Smooth muscle cell (in vitro differentiated cells): ENCODE measurements around the gene DDIT4. TPM values are rescaled to one million over a fixed set of nuclear protein-coding genes. Genes with fewer than 3 reads are reported as not detected.

Experiments used
- DNase-seq: peaks from one replicate; lab custom pipeline; 2025; ENCODE audit not compliant: unreplicated experiment; lab: John Stamatoyannopoulos, UW
- H2AFZ ChIP-seq: fragments of 200-600 bp; sonication (generic); 2 replicates; pipeline ENCODE4 v1.6.0; 2016; ENCODE audit warnings: antibody characterized with exemption, low read depth, mild to moderate bottlenecking
- H3F3A ChIP-seq: fragments of 200-600 bp; sonication (generic); 2 replicates; pipeline ENCODE4 v1.6.0; 2017; ENCODE audit warnings: antibody characterized with exemption, low read depth
- H3K27ac ChIP-seq: fragments of 200-600 bp; sonication (generic); 2 replicates; pipeline ENCODE4 v1.5.1; 2016; ENCODE audit warnings: low read depth, mild to moderate bottlenecking
- H3K27me3 ChIP-seq: fragments of 200-600 bp; sonication (generic); 2 replicates; pipeline ENCODE4 v1.6.1; 2016; ENCODE audit warnings: low read depth, mild to moderate bottlenecking
- H3K36me3 ChIP-seq: fragments of 200-600 bp; sonication (generic); 2 replicates; pipeline ENCODE4 v1.5.1; 2016; ENCODE audit warnings: low read depth
- H3K4me1 ChIP-seq: fragments of 200-600 bp; sonication (generic); 2 replicates; pipeline ENCODE4 v1.5.1; 2016; ENCODE audit warnings: low read depth
- H3K4me2 ChIP-seq: fragments of 200-600 bp; sonication (generic); 2 replicates; pipeline ENCODE4 v1.6.0; 2016; ENCODE audit warnings: mild to moderate bottlenecking
- H3K4me3 ChIP-seq: fragments of 200-600 bp; sonication (generic); 2 replicates; pipeline ENCODE4 v1.5.1; 2016; ENCODE audit warnings: mild to moderate bottlenecking
- H3K79me2 ChIP-seq: fragments of 200-600 bp; sonication (generic); 2 replicates; pipeline ENCODE4 v1.6.0; 2016; ENCODE audit warnings: low read depth, mild to moderate bottlenecking
- H3K9ac ChIP-seq: fragments of 200-600 bp; sonication (generic); 2 replicates; pipeline ENCODE4 v1.6.0; 2016; ENCODE audit warnings: low read depth
- H3K9me3 ChIP-seq: fragments of 200-600 bp; sonication (generic); replicated peaks from 2 replicates; pipeline ENCODE4 v1.5.1; 2016; ENCODE audit warnings: low read depth
- H4K20me1 ChIP-seq: fragments of 200-600 bp; sonication (generic); 2 replicates; pipeline ENCODE4 v1.6.0; 2016; ENCODE audit warnings: low read depth
- WGBS: methylation state at CpG from one replicate; pipeline ENCODE4 v1.1.7; 2016; ENCODE audit warnings: low lambda C conversion rate; 5-methylcytosine and 5-hydroxymethylcytosine counted together
- polyA plus RNA-seq: library from polyadenylated mRNA; unstranded; fragments of >200 nt; fragmentation: Nextera tagmentation; extraction: Ambion mirVana; gene quantifications from 2 replicates; pipeline ENCODE4 v1.2.1, GENCODE V29; 2016
- total RNA-seq: library from RNA; depleted of rRNA; stranded (reverse); fragments of >200 nt; gene quantifications from 2 replicates; pipeline ENCODE4 v1.2.3, GENCODE V29; 2014
- TF ChIP-seq, protein P1 (sequence below): fragments of 200-600 bp; sonication (generic); IDR thresholded peaks from 2 replicates; pipeline ENCODE4 v1.5.1; 2017; ENCODE audit warnings: borderline replicate concordance, mild to moderate bottlenecking, antibody characterized with exemption; ENCODE audit not compliant: insufficient read depth, poor library complexity, severe bottlenecking

The DDIT4 gene
- total and polyA plus RNA-seq, 2 experiments from 2014 or later = 198 to 248 TPM

DNA sequence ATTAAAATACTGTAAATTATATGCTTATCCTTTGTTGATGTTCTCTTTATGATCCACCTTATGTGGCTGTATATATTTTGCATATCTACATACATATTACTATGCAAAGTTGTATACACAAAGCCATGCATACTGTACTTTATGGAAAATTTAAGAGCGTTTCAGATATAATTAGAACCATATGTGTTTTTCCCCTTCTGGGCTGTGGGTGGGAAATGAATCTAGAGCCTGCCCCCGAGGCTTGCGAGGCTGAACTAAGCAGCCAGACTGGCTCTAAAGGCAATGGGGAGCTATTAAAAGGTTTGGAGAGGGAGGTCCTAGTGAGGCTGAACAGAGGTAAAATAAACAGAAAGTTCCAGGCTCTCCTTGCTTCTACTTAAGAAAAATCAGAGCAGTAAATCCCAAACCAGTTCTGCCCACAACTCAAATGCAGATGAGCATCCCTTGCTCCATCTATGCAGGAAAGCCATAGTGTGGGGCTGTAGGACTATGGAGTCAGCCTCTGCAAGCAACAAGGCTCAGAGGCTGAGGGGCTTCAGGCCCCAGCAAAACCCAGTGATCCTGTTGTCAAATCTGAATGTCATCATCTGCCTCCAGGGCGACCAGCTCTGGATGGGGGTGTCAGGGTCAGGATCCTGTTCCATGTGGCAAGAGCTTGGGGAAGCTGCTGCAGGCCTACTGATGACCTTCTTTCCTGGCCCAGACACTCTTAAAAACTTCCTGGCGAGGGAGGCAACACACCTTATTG is 14.1 kb upstream of the DDIT4 start:
- TF ChIP-seq, protein P1, sequence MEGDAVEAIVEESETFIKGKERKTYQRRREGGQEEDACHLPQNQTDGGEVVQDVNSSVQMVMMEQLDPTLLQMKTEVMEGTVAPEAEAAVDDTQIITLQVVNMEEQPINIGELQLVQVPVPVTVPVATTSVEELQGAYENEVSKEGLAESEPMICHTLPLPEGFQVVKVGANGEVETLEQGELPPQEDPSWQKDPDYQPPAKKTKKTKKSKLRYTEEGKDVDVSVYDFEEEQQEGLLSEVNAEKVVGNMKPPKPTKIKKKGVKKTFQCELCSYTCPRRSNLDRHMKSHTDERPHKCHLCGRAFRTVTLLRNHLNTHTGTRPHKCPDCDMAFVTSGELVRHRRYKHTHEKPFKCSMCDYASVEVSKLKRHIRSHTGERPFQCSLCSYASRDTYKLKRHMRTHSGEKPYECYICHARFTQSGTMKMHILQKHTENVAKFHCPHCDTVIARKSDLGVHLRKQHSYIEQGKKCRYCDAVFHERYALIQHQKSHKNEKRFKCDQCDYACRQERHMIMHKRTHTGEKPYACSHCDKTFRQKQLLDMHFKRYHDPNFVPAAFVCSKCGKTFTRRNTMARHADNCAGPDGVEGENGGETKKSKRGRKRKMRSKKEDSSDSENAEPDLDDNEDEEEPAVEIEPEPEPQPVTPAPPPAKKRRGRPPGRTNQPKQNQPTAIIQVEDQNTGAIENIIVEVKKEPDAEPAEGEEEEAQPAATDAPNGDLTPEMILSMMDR = no peak
- Histone ChIP-seq H3K4me1 (peaks cover 49% of the 10 kb centered on the region), H3K9me3 (no peaks in the 10 kb centered on the region), H3K9ac (peak overlapping the region; percentile 28), H4K20me1 (no peaks in the 10 kb centered on the region), H3K4me3 (no peak overlapping the region), H3F3A (peaks cover 15% of the 10 kb centered on the region), H3K27me3 (no peaks in the 10 kb centered on the region), H3K27ac (peak overlapping the region; percentile 93), H3K4me2 (peak overlapping the region; percentile 80), H2AFZ (no peak overlapping the region), H3K36me3 (no peaks in the 10 kb centered on the region), H3K79me2 (no peaks in the 10 kb centered on the region)
- no peak for DNase-seq
- 9% methylated on average over 5 of the region's 5 CpGs for WGBS

DNA sequence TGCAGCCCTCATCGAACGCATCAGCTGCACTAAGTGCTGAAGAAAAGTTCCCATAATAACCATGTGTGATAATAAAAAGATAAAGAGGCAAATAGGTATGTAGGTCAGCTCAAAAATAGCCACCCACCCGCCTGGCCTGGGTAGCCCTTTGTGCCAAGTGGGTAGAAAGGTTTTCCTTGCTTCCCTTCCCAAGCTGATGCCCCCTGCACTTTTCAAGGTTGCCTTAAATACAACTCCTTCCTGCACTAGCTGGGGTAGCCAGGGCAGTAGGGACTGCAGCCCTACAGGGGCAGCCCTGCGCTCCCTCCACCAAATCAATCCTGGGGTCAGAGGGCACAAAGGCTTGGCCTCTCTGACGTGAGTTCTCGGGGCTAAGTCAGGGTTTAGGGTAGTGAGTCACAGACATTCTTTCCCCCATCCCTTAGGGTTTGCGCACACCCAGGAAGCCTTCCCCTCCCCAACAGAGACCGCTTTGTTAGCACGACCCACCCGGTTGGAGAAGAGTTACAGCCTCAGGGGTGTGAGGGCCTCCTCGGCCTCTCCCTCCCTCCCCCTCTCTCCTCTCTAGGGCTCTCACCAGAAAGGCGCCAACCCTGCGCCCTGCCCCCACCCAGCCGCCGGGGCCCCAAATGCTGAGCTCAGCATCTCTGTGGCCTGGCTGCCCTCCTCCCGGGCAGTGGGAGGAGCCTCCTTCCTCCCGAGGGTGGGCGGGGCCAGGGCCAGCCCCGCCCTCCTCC is 13.3 kb upstream of the DDIT4 start:
- no peaks in the 10 kb centered on the region for H4K20me1 ChIP-seq
- H3K36me3 ChIP-seq = no peaks in the 10 kb centered on the region
- 6% methylated on average over 11 of the region's 19 CpGs for WGBS
- peak overlapping the region; percentile 37 for H3K4me3 ChIP-seq
- H3K4me1 ChIP-seq = peaks cover 49% of the 10 kb centered on the region
- H3F3A ChIP-seq = peaks cover 16% of the 10 kb centered on the region
- H3K79me2 ChIP-seq = no peaks in the 10 kb centered on the region
- peak overlapping the region; percentile 80 for H3K4me2 ChIP-seq
- DNase-seq = no peak
- H3K9me3 ChIP-seq = no peaks in the 10 kb centered on the region
- no peak overlapping the region for H2AFZ ChIP-seq
- TF ChIP-seq, protein P1 = no peak
- no peaks in the 10 kb centered on the region for H3K27me3 ChIP-seq
- peak overlapping the region; percentile 28 for H3K9ac ChIP-seq
- H3K27ac ChIP-seq = peak overlapping the region; percentile 93

DNA sequence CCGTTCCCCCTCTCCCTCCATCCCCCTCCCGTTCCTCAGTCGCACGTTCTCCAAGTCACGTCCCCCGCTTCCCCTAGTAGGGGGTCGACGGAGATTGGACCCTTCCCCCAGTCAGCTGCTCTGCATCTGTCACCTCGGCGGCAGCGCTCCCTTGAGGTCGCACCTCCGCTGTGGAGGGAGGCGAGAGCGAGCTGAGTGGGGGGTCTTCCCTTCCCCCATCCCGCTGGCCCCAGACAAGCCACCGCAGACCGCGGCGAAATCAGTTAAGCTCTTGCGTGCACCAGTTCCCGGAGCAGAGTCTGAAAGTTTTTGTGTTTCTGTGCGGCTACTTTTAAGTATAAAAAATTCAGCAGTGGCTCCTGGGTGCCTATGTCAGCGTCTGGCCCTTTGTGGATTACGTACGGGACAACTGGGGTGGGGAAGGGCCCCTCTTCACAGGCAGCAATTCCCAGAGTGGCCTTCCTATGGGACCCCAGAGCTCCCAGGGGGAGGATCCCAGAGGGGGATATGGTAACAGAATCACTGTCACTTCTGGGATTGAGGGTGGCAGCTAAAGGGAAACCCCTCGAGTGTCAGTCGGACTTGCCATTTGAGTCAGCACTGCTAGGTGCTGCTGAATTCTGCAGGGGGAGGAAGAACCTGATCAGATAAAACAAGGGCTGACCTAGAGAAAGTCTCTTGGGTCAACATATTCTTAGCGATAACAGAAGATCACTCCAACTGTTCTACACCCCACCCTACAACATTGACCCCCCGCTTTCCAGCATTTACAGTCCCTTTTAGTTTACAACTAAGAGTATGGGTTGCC is 12.5 kb upstream of the DDIT4 start:
- H3K4me2 ChIP-seq = peak overlapping the region; percentile 80
- no peaks in the 10 kb centered on the region for H3K79me2 ChIP-seq
- no peaks in the 10 kb centered on the region for H3K36me3 ChIP-seq
- H4K20me1 ChIP-seq = no peaks in the 10 kb centered on the region
- H3K9me3 ChIP-seq = no peaks in the 10 kb centered on the region
- peak overlapping the region; percentile 93 for H3K27ac ChIP-seq
- H2AFZ ChIP-seq = peak overlapping the region; percentile 1
- peak; percentile 90 for DNase-seq
- H3K4me1 ChIP-seq = peaks cover 53% of the 10 kb centered on the region
- peak overlapping the region; percentile 60 for H3K9ac ChIP-seq
- 2% methylated on average over 25 of the region's 30 CpGs for WGBS
- peak overlapping the region; percentile 37 for H3K4me3 ChIP-seq
- TF ChIP-seq, protein P1 = no peak
- H3K27me3 ChIP-seq = no peaks in the 10 kb centered on the region
- peaks cover 16% of the 10 kb centered on the region for H3F3A ChIP-seq
